SH-SY5Y (cell line): ENCODE measurements around the gene PDSS1.

Experiments
- GATA2 ChIP-seq: IDR thresholded peaks from 2 replicates; pipeline ENCODE4 v1.6.1; 2011; ENCODE audit warnings: mild to moderate bottlenecking, low read depth, low read length
- GATA3 ChIP-seq: IDR thresholded peaks from 2 replicates; pipeline ENCODE4 v1.6.1; 2011; ENCODE audit warnings: low read depth, mild to moderate bottlenecking, low read length, moderate library complexity

GRCh38 chr10:26697922-26698608 is 564 bp downstream of the PDSS1 start:
- no peak for TF ChIP-seq GATA3
- no peak for TF ChIP-seq GATA2
